ENCODE data around the gene CCDC92.

Gene CCDC92

GRCh38 chr12:124011435-124012115, 38.9 kb upstream of the CCDC92 start:
- ATAC-seq = no peak
- no peak for TF ChIP-seq RARB (CRISPR knock-in tag; IDR thresholded peaks at IDR 0.05)
- TF ChIP-seq ZFP30 (CRISPR knock-in tag; IDR thresholded peaks at IDR 0.05) = no peak
- TF ChIP-seq ZC3H10 (CRISPR knock-in tag; IDR thresholded peaks at IDR 0.05) = no peak
- no peak for TF ChIP-seq BACH2 (CRISPR knock-in tag; IDR thresholded peaks at IDR 0.05; ENCODE audit: borderline replicate concordance)

- no peak for TF ChIP-seq BACH2 (CRISPR knock-in tag; IDR thresholded peaks at IDR 0.05; ENCODE audit: borderline replicate concordance)
- TF ChIP-seq POU6F1 (CRISPR knock-in tag; IDR thresholded peaks at IDR 0.05; ENCODE audit: borderline replicate concordance, low read depth) = no peak
- no peak for TF ChIP-seq CREB5 (CRISPR knock-in tag; IDR thresholded peaks at IDR 0.05; ENCODE audit: low read depth)
- TF ChIP-seq CSDC2 (CRISPR knock-in tag; IDR thresholded peaks at IDR 0.05) = no peak
- no peak for TF ChIP-seq TOX (CRISPR knock-in tag; IDR thresholded peaks at IDR 0.05; ENCODE audit: borderline replicate concordance)
- no peak for TF ChIP-seq TSHZ2 (CRISPR knock-in tag; IDR thresholded peaks at IDR 0.05)
- no peak for TF ChIP-seq GLIS3 (CRISPR knock-in tag; IDR thresholded peaks at IDR 0.05)
- TF ChIP-seq PATZ1 (CRISPR knock-in tag; IDR thresholded peaks at IDR 0.05; ENCODE audit: borderline replicate concordance) = no peak
- no peak for TF ChIP-seq CSRNP3 (CRISPR knock-in tag; IDR thresholded peaks at IDR 0.05)
- no peak for TF ChIP-seq ZC3H10 (CRISPR knock-in tag; IDR thresholded peaks at IDR 0.05)
- no peak for TF ChIP-seq OSR1 (CRISPR knock-in tag; IDR thresholded peaks at IDR 0.05)
- TF ChIP-seq ZFP30 (CRISPR knock-in tag; IDR thresholded peaks at IDR 0.05) = no peak
- TF ChIP-seq ZNF70 (CRISPR knock-in tag; IDR thresholded peaks at IDR 0.05) = no peak
- TF ChIP-seq ZNF565 (CRISPR knock-in tag; conservative IDR thresholded peaks at IDR 0.05; ENCODE audit: low read depth) = no peak
- no peak for TF ChIP-seq ZFP3 (CRISPR knock-in tag; IDR thresholded peaks at IDR 0.05)
- no peak for TF ChIP-seq ZNF8 (CRISPR knock-in tag; IDR thresholded peaks at IDR 0.05)
- no peak for TF ChIP-seq RARB (CRISPR knock-in tag; IDR thresholded peaks at IDR 0.05)
- TF ChIP-seq SNAI2 (CRISPR knock-in tag; IDR thresholded peaks at IDR 0.05) = no peak
- no peak for TF ChIP-seq ESRRG (CRISPR knock-in tag; IDR thresholded peaks at IDR 0.05)
- no peak for ATAC-seq
Measured at GRCh38 chr12:124010687-124011086, 38.1 kb upstream of the CCDC92 start.

- ATAC-seq = no peak
- TF ChIP-seq TOX (CRISPR knock-in tag; IDR thresholded peaks at IDR 0.05; ENCODE audit: borderline replicate concordance) = no peak
- no peak for TF ChIP-seq ZNF8 (CRISPR knock-in tag; IDR thresholded peaks at IDR 0.05)
- TF ChIP-seq ZC3H10 (CRISPR knock-in tag; IDR thresholded peaks at IDR 0.05) = no peak
- TF ChIP-seq TCF4 (CRISPR knock-in tag; IDR thresholded peaks at IDR 0.05; ENCODE audit: borderline replicate concordance) = no peak
- TF ChIP-seq RARB (CRISPR knock-in tag; IDR thresholded peaks at IDR 0.05) = no peak
- TF ChIP-seq SNAI2 (CRISPR knock-in tag; IDR thresholded peaks at IDR 0.05) = no peak
- no peak for TF ChIP-seq GLIS3 (CRISPR knock-in tag; IDR thresholded peaks at IDR 0.05)
- TF ChIP-seq POU6F1 (CRISPR knock-in tag; IDR thresholded peaks at IDR 0.05; ENCODE audit: borderline replicate concordance, low read depth) = no peak
- no peak for TF ChIP-seq ARNTL (CRISPR knock-in tag; IDR thresholded peaks at IDR 0.05; ENCODE audit: borderline replicate concordance, low read depth)
- no peak for TF ChIP-seq ZNF565 (CRISPR knock-in tag; conservative IDR thresholded peaks at IDR 0.05; ENCODE audit: low read depth)
- TF ChIP-seq PPARA (CRISPR knock-in tag; IDR thresholded peaks at IDR 0.05; ENCODE audit: borderline replicate concordance) = no peak
- TF ChIP-seq ISL1 (CRISPR knock-in tag; IDR thresholded peaks at IDR 0.05) = no peak
- TF ChIP-seq ZFP3 (CRISPR knock-in tag; IDR thresholded peaks at IDR 0.05) = no peak
- no peak for TF ChIP-seq BACH2 (CRISPR knock-in tag; IDR thresholded peaks at IDR 0.05; ENCODE audit: borderline replicate concordance)
- TF ChIP-seq PATZ1 (CRISPR knock-in tag; IDR thresholded peaks at IDR 0.05; ENCODE audit: borderline replicate concordance) = no peak
- TF ChIP-seq ZFP30 (CRISPR knock-in tag; IDR thresholded peaks at IDR 0.05) = no peak
Measured at GRCh38 chr12:124009781-124010180, 37.1 kb upstream of the CCDC92 start.
